Testis (tissue), 2 donors: ENCODE results near the gene CELA2A.
"Not testable (repeated sequence)": the region's sequence is repeated elsewhere in the genome, so short reads cannot be mapped to it uniquely, and the experiment has no call there.

Experiments
- CTCF ChIP-seq, 3 experiments: fragments of 450-650 bp in 2 of 3; fragments of 200-600 bp in 1 of 3; sonication (generic) in 1 of 3; IDR thresholded peaks; one replicate each; pipeline ENCODE4 v1.5.1; 2016 to 2019; ENCODE audit warnings: antibody characterized with exemption in 3 of 3, mild to moderate bottlenecking in 2 of 3, moderate library complexity in 1 of 3
- POLR2A ChIP-seq: fragments of 450-650 bp; IDR thresholded peaks from one replicate; pipeline ENCODE4 v1.6.1; 2017; ENCODE audit warnings: antibody characterized with exemption, mild to moderate bottlenecking, moderate library complexity

DNA sequence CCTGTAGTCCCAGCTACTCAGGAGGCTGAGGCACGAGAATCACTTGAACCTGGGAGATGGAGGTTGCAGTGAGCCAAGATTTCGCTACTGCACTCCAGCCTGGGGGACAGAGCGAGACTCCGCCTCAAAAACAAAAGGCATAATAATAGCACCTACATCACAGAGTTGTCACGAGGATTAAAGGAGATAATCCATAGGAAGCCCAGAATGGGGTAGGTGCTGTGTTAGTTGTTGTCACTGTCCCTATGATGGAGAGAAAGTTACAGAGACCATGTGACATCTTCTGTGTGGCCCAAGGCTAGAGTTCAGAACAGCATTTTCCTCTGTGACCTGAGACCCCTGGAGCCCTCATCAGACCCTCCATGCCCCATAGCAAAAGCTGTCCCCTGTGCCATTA is 7.4 kb downstream of the CELA2A start:
- not testable (repeated sequence) for TF ChIP-seq CTCF (IDR thresholded peaks at IDR 0.05); POLR2A
